ENCODE results near the gene CRAMP1. TPM values are rescaled to one million over a fixed set of nuclear protein-coding genes. Genes with fewer than 3 reads are reported as not detected.

The CRAMP1 gene
- total RNA-seq, 1 experiment from 2014 or later, result 7.6 TPM

DNA sequence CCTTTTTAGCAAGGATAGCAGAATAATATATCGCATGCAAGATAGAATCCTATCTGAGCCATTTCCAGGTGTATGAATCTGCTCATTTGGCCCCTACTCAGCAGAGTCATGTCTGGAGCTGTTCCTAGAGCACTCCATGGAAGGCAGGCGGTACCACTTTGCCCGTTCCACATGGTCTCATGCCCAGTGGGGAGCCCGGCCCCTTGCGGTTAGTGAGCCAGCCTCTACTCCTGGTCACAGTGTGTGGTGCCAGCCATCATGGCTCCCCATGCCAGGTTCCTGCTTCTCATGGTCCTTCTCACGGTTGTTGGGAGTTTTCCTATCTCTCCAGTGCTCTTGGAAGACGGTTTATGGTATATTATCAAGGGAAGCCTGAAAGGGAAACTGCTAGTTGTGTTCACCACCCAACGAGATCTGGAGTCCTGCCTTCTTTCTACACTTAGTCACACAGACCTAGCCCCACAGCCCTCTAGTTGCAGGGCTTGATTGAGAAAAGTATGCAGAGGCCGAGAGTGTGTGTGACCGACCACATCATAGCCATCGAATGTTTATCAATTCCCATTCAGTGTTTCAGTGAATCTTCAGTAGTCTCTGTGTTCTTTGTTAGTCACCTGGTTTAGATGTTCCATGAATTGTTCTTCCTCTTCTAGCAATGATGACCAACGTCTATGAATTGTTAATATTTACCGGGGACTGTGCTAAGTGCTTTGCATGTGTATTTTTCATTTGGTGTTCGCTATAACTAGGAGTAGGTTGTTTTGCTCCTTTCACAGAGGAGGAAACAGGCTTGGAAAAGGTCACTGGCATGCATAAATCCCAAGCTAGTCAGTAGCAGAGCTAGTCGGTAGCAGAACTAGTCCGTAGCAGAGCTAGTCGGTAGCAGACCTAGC, 75.5 kb downstream of the CRAMP1 start:
- no peak overlapping the region for H2AFZ ChIP-seq (ENCODE audit: low read length)
- H3K4me1 ChIP-seq (ENCODE audit: low read length), result no peaks in the 10 kb centered on the region
- H3K9ac ChIP-seq (ENCODE audit: low read length), result no peak overlapping the region
- DNase-seq, result no peak
- H3K4me3 ChIP-seq (ENCODE audit: low read length), result no peak overlapping the region
- no peak overlapping the region for H3K27ac ChIP-seq (ENCODE audit: low read length)
- H3K9me3 ChIP-seq (ENCODE audit: low read length), result no peaks in the 10 kb centered on the region
- no peak overlapping the region for H3K4me2 ChIP-seq (ENCODE audit: low read depth, low read length, poor library complexity, severe bottlenecking)
- peaks cover 21% of the 10 kb centered on the region for H4K20me1 ChIP-seq (ENCODE audit: insufficient read depth, low read depth, low read length)
- peaks cover 88% of the 10 kb centered on the region for H3K79me2 ChIP-seq (ENCODE audit: low read length)
- H3K27me3 ChIP-seq (ENCODE audit: low read length), result no peaks in the 10 kb centered on the region
- H3K9me2 ChIP-seq (replicated peaks; ENCODE audit: insufficient read depth, low read length), result no peaks in the 10 kb centered on the region
- H3K36me3 ChIP-seq (ENCODE audit: insufficient read depth, low read length), result peaks cover 32% of the 10 kb centered on the region; the same call in 1 of the 2 replicates

DNA sequence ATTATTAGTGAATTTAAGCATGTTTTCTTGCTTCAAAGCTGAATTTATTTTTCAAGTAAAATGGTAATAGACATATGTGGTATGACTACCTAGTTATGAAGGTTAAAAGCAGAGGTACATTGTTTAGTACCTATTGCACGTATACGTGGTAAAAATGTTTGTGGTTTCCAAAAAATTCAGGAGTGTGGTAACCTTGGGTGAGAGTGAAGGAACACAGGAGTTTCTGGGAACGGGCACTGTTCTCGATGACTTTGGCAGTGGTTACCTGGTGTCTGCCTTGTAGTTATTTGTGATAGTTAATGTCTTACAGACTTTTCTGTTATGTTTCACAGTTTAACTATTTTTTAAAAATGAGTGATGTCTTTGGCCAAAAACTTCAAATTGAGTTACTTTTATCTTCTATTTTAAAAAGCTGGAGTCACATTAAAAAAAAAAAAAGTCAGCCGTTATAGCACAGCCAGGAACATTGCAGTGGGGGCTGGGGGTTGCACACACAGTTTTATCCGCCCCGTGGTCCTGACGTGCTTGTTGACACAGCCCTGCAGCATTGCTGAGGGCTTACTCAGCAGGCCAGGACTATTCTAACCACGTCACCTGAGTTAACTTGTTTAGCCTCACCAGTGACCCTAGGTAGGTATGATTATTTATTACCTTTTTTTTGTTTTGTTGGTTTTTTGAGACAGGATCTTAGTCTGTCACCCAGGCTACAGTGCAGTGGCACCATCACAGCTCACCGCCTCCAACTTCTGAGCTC, 76.8 kb downstream of the CRAMP1 start:
- no peak overlapping the region for H3K4me3 ChIP-seq (ENCODE audit: low read length)
- H3K79me2 ChIP-seq (ENCODE audit: low read length), result peaks cover 88% of the 10 kb centered on the region
- H3K4me1 ChIP-seq (ENCODE audit: low read length), result no peaks in the 10 kb centered on the region
- no peak overlapping the region for H3K27ac ChIP-seq (ENCODE audit: low read length)
- H3K36me3 ChIP-seq (ENCODE audit: insufficient read depth, low read length), result peaks cover 45% of the 10 kb centered on the region; the same call in 1 of the 2 replicates
- H3K9me2 ChIP-seq (replicated peaks; ENCODE audit: insufficient read depth, low read length), result no peaks in the 10 kb centered on the region
- peaks cover 15% of the 10 kb centered on the region for H4K20me1 ChIP-seq (ENCODE audit: insufficient read depth, low read depth, low read length)
- H3K27me3 ChIP-seq (ENCODE audit: low read length), result no peaks in the 10 kb centered on the region
- no peak for DNase-seq
- H3K4me2 ChIP-seq (ENCODE audit: low read depth, low read length, poor library complexity, severe bottlenecking), result no peak overlapping the region
- H3K9ac ChIP-seq (ENCODE audit: low read length), result no peak overlapping the region
- H2AFZ ChIP-seq (ENCODE audit: low read length), result no peak overlapping the region
- no peaks in the 10 kb centered on the region for H3K9me3 ChIP-seq (ENCODE audit: low read length)

DNA sequence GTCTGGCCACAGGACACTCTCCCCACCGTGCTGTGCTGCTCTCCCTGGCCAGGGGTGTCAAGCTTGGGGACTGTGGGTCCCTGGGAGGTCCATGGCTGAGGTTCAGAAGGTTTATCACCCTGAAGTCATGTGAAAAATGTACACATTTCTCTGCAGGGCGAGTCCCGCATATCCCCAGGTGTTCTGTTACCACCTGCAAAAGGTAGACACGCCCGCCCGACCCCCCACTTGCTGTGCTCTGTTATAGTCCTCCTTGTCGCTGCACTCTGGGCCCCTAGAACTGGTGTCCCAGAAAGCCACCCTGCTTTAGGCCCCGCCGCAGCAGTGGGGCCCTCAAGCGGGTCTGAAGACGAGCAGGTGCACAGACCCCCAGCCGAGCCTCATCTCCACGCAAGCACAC, 77.7 kb downstream of the CRAMP1 start:
- Histone ChIP-seq H3K27ac (ENCODE audit: low read length) (no peak overlapping the region), H3K36me3 (ENCODE audit: insufficient read depth, low read length) (peaks cover 50% of the 10 kb centered on the region; the same call in 1 of the 2 replicates), H3K4me1 (ENCODE audit: low read length) (no peaks in the 10 kb centered on the region), H3K79me2 (ENCODE audit: low read length) (peaks cover 87% of the 10 kb centered on the region), H3K27me3 (ENCODE audit: low read length) (no peaks in the 10 kb centered on the region), H3K9me3 (ENCODE audit: low read length) (no peaks in the 10 kb centered on the region), H3K9ac (ENCODE audit: low read length) (no peak overlapping the region), H3K4me3 (ENCODE audit: low read length) (no peak overlapping the region), H4K20me1 (ENCODE audit: insufficient read depth, low read depth, low read length) (peaks cover 15% of the 10 kb centered on the region), H3K4me2 (ENCODE audit: low read depth, low read length, poor library complexity, severe bottlenecking) (no peak overlapping the region), H3K9me2 (replicated peaks; ENCODE audit: insufficient read depth, low read length) (no peaks in the 10 kb centered on the region), H2AFZ (ENCODE audit: low read length) (no peak overlapping the region)
- DNase-seq, result no peak

DNA sequence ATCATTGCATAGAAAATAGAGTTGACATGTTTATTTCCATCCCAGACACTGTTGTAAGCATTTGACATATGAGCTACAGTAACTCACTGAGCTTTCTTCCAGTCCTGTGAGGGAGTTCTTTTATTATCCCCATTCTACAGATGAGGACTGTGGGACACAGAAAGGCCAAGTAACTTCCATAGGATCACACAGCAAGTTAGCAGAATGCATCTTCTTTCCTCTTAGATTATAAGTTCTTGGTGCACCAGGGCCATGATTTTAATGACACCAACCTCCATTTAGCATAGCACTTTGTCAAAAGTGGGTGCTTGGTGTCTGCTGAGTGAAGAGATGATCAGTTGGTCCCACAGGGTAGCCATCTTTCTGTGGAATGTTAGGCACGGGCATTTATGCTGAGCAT, 78.7 kb downstream of the CRAMP1 start:
- Histone ChIP-seq H3K36me3 (ENCODE audit: insufficient read depth, low read length) (peaks cover 47% of the 10 kb centered on the region; the same call in 1 of the 2 replicates), H3K79me2 (ENCODE audit: low read length) (peaks cover 78% of the 10 kb centered on the region), H3K4me2 (ENCODE audit: low read depth, low read length, poor library complexity, severe bottlenecking) (no peak overlapping the region)

DNA sequence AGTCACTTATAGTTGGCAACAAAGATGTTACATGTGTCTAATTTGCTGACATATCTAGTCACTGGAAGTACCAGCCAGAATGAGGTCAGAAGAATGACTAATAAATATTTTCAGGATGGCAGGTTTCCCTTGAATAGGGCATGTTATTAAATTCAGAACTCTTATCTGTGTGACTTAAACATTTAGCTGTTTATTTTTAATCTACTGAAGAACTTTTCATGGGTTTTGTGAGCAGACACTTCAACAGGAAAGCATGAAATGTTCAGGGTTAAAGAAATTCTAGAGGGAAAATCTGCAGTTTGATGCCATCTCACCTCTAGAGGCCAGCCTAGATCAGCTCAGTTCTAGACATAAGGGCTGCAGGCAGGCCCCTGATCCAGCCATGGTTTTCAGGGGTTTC, 79.1 kb downstream of the CRAMP1 start:
- Histone ChIP-seq H3K4me2 (ENCODE audit: low read depth, low read length, poor library complexity, severe bottlenecking) (no peak overlapping the region), H3K9me2 (replicated peaks; ENCODE audit: insufficient read depth, low read length) (no peaks in the 10 kb centered on the region), H3K9ac (ENCODE audit: low read length) (no peak overlapping the region), H3K4me1 (ENCODE audit: low read length) (no peaks in the 10 kb centered on the region), H3K4me3 (ENCODE audit: low read length) (no peak overlapping the region), H3K79me2 (ENCODE audit: low read length) (peaks cover 76% of the 10 kb centered on the region), H3K27me3 (ENCODE audit: low read length) (no peaks in the 10 kb centered on the region), H3K36me3 (ENCODE audit: insufficient read depth, low read length) (peaks cover 46% of the 10 kb centered on the region; the same call in 1 of the 2 replicates), H4K20me1 (ENCODE audit: insufficient read depth, low read depth, low read length) (peaks cover 15% of the 10 kb centered on the region), H3K9me3 (ENCODE audit: low read length) (no peaks in the 10 kb centered on the region), H3K27ac (ENCODE audit: low read length) (no peak overlapping the region), H2AFZ (ENCODE audit: low read length) (no peak overlapping the region)
- no peak for DNase-seq

More for the DNA sequence above, 78.7 kb downstream of the CRAMP1 start:
- no peak for DNase-seq
- Histone ChIP-seq H3K27me3 (ENCODE audit: low read length) (no peaks in the 10 kb centered on the region), H2AFZ (ENCODE audit: low read length) (no peak overlapping the region), H3K4me3 (ENCODE audit: low read length) (no peak overlapping the region), H3K9me2 (replicated peaks; ENCODE audit: insufficient read depth, low read length) (no peaks in the 10 kb centered on the region), H3K27ac (ENCODE audit: low read length) (no peak overlapping the region), H3K9ac (ENCODE audit: low read length) (no peak overlapping the region), H3K4me1 (ENCODE audit: low read length) (no peaks in the 10 kb centered on the region), H4K20me1 (ENCODE audit: insufficient read depth, low read depth, low read length) (peaks cover 15% of the 10 kb centered on the region), H3K9me3 (ENCODE audit: low read length) (no peaks in the 10 kb centered on the region)

DNA sequence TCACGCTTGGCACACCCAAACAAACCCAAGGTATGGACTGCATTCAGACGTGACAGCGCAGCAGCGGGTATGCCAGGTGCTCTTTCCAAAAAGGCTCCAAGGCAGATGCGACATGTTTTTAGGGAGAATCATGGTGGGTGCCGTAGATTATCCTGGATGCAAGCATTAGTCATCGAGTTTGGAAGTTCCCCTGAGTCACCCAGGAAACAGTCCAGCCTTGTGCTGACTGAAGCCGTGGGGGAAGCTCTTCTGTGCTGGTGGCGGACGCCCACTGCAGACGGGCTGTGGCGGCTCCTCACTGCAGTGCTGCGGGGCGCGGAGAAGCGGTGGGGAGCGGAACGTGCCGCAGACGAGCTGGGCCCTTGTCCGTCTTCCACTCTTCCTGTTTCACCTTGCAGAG, 79.8 kb downstream of the CRAMP1 start:
- no peak overlapping the region for H3K4me2 ChIP-seq (ENCODE audit: low read depth, low read length, poor library complexity, severe bottlenecking)

DNA sequence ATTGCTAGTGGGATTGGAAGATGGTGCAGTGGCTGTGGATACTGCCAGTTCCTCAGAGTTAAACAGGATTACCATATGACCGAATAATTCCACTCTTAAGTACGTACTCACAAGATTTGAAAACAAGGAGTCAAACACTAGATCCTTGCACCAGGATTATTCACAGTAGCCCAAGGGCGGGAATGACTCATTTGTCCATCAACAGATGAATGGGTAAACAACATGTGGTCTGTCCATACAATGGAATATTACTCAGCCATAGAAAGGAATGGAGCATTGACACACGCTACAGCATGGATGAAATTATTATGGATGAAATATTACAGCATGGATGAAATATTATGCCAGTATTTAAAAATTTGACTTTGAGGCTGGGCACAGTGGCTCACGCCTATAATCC, 84.7 kb downstream of the CRAMP1 start:
- H3K4me1 ChIP-seq (ENCODE audit: low read length), result no peaks in the 10 kb centered on the region
- no peaks in the 10 kb centered on the region for H3K27me3 ChIP-seq (ENCODE audit: low read length)
- H3K4me3 ChIP-seq (ENCODE audit: low read length), result no peak overlapping the region
- no peak for DNase-seq
- H3K9me2 ChIP-seq (replicated peaks; ENCODE audit: insufficient read depth, low read length), result no peaks in the 10 kb centered on the region
- no peak overlapping the region for H2AFZ ChIP-seq (ENCODE audit: low read length)
- no peak overlapping the region for H3K4me2 ChIP-seq (ENCODE audit: low read depth, low read length, poor library complexity, severe bottlenecking)
- peaks cover 43% of the 10 kb centered on the region; the same call in 1 of the 2 replicates for H3K36me3 ChIP-seq (ENCODE audit: insufficient read depth, low read length)
- H3K79me2 ChIP-seq (ENCODE audit: low read length), result peaks cover 32% of the 10 kb centered on the region
- H4K20me1 ChIP-seq (ENCODE audit: insufficient read depth, low read depth, low read length), result no peaks in the 10 kb centered on the region
- H3K9me3 ChIP-seq (ENCODE audit: low read length), result no peaks in the 10 kb centered on the region
- no peak overlapping the region for H3K9ac ChIP-seq (ENCODE audit: low read length)
- no peak overlapping the region for H3K27ac ChIP-seq (ENCODE audit: low read length)

More for the DNA sequence above, 79.8 kb downstream of the CRAMP1 start:
- H3K79me2 ChIP-seq (ENCODE audit: low read length), result peaks cover 71% of the 10 kb centered on the region
- peaks cover 15% of the 10 kb centered on the region for H4K20me1 ChIP-seq (ENCODE audit: insufficient read depth, low read depth, low read length)
- H3K27me3 ChIP-seq (ENCODE audit: low read length), result no peaks in the 10 kb centered on the region
- H3K9me3 ChIP-seq (ENCODE audit: low read length), result no peaks in the 10 kb centered on the region
- H3K4me3 ChIP-seq (ENCODE audit: low read length), result no peak overlapping the region
- no peaks in the 10 kb centered on the region for H3K9me2 ChIP-seq (replicated peaks; ENCODE audit: insufficient read depth, low read length)
- no peaks in the 10 kb centered on the region for H3K4me1 ChIP-seq (ENCODE audit: low read length)
- no peak overlapping the region for H3K27ac ChIP-seq (ENCODE audit: low read length)
- no peak for DNase-seq
- H3K9ac ChIP-seq (ENCODE audit: low read length), result no peak overlapping the region
- H3K36me3 ChIP-seq (ENCODE audit: insufficient read depth, low read length), result peaks cover 46% of the 10 kb centered on the region; the same call in 1 of the 2 replicates
- no peak overlapping the region for H2AFZ ChIP-seq (ENCODE audit: low read length)

DNA sequence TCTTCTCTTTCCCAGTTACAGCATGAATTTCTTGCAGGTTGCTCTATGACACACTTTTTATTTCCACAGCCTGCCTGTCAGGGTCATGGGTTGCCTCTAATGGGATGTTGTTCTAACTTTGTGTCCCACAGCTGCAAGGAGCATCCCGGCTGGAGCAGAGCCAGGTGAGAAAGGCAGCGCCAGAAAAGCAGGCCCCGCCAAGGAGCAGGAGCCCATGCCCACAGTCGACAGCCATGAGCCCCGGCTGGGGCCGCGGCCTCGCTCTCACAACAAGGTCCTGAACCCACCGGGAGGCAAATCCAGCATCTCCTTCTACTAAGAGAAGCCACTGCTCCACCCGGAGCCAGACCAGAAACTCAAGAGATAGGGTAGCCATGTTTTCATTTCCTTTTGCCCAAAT, 86.5 kb downstream of the CRAMP1 start:
- Histone ChIP-seq H3K27me3 (ENCODE audit: low read length) (no peaks in the 10 kb centered on the region), H3K4me2 (ENCODE audit: low read depth, low read length, poor library complexity, severe bottlenecking) (no peak overlapping the region), H3K36me3 (ENCODE audit: insufficient read depth, low read length) (peaks cover 34% of the 10 kb centered on the region; the same call in 1 of the 2 replicates), H3K9me2 (replicated peaks; ENCODE audit: insufficient read depth, low read length) (no peaks in the 10 kb centered on the region), H3K4me3 (ENCODE audit: low read length) (no peak overlapping the region), H3K9me3 (ENCODE audit: low read length) (no peaks in the 10 kb centered on the region), H3K27ac (ENCODE audit: low read length) (no peak overlapping the region), H3K79me2 (ENCODE audit: low read length) (peaks cover 16% of the 10 kb centered on the region), H3K9ac (ENCODE audit: low read length) (no peak overlapping the region), H2AFZ (ENCODE audit: low read length) (no peak overlapping the region), H3K4me1 (ENCODE audit: low read length) (no peaks in the 10 kb centered on the region), H4K20me1 (ENCODE audit: insufficient read depth, low read depth, low read length) (no peaks in the 10 kb centered on the region)
- DNase-seq, result no peak
